Left cardiac atrium (tissue), 4 donors: Measurements from ENCODE around the gene MS4A13. TPM values are rescaled to one million over a fixed set of nuclear protein-coding genes. Genes with fewer than 3 reads are reported as not detected.
"Not testable (repeated sequence)": the region's sequence is repeated elsewhere in the genome, so short reads cannot be mapped to it uniquely, and the experiment has no call there.

Source experiments
- ATAC-seq, 2 donors: fragments of 200-7000 bp; cut with Tn5 transposase; one replicate each; pipeline ENCODE4 v1.9.1; 2020; ENCODE audit warnings: mild to moderate bottlenecking in 2 of 2, moderate library complexity in 2 of 2
- DNase-seq: peaks from one replicate; pipeline ENCODE4 v3.0.0-alpha.2; 2020
- intact Hi-C, 2 donors: fragments of 100-400 bp; cut with DNase I; formaldehyde crosslinking; loops; one replicate each; pipeline versions ENCODE4 v1.14.1 to v1.15.1; 2022 to 2023
- long read RNA-seq: library from polyadenylated mRNA; unstranded; transcript quantifications from one replicate; pipeline ENCODE4 v2.0.0, GENCODE V29; 2021
- total RNA-seq, 2 donors: library from RNA; stranded (reverse); fragmentation: NEBNext Ultra II Directional; extraction: Animal tissue kit (Norgen Biotek cat#: 25700); gene quantifications; one replicate each; pipeline ENCODE4 v1.2.1, GENCODE V29; 2021
- donor health status: DM: no; HTN: yes; CAD: no.
- donor health status: DM: no; HTN: yes; CAD: no; lungs with severe emphysema.
- donor health status: DM: yes; HTN: yes; CAD: no.
- donor health status: Dilated cardiomyopathy.

MS4A13 gene, protein sequence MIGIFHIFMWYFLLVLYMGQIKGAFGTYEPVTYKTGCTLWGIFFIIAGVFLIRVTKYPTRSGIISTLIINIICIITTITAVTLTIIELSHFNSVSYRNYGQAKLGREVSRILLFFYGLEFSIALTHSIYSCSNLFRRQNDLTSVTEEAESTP
- total RNA-seq, result not detected
- long read RNA-seq, result 0 reads

DNA sequence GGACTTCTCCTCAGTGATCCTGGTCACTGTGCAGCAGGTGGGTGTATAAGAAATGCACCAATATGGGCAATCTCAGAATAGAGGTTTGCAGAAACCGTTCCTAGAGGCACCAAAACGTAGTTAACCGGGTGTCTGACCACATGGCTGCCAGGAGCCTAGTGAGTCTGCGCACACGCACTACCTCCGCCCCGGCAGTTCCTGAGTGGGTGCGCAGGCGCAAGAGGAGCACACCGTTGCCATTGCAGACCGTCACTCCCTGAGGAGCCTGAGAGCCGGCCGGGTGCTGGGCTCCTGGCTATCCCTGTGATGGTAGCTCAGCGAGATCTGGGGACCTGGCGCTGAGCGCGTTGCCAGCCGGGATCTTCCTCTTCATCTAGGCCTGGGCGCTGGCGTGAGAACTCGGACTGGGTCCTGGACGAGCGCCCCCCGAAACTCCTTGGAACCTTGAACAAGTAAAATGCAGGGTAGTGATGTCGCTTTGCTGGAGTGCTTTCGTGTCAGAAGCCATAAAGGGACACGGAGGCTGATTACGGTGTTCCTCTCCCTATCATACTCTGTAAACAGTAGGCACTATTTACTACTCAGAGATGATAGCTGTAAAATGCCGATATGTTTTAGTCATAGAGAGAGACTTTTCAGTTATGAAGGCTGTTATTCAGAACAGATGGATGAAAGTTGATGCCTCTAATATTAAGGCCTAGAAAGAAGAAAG lies at the start of gene MS4A13:
MS4A13 (plus strand) TSS at position 249 of the 712 bp plus-strand sequence. CDS start 2,692 bp downstream, outside the sequence.
- intact Hi-C loops, result no loop called here
- ATAC-seq (no peak), DNase-seq (no peak)

DNA sequence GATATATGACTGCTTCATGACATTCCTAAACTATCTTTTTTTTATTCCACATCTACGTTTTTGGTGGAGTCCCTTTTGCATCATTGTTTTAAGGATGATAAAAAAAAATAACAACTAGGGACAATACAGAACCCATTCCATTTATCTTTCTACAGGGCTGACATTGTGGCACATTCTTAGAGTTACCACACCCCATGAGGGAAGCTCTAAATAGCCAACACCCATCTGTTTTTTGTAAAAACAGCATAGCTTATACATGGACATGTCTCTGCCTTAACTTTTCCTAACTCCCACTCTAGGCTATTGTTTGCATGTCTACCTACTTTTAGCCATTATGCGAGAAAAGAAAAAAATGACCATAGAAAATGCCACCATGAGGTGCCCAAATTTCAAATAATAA lies 46.4 kb upstream of the MS4A13 start:
- DNase-seq, result no peak
- ATAC-seq, result no peak
- intact Hi-C loops, result no loop called here

DNA sequence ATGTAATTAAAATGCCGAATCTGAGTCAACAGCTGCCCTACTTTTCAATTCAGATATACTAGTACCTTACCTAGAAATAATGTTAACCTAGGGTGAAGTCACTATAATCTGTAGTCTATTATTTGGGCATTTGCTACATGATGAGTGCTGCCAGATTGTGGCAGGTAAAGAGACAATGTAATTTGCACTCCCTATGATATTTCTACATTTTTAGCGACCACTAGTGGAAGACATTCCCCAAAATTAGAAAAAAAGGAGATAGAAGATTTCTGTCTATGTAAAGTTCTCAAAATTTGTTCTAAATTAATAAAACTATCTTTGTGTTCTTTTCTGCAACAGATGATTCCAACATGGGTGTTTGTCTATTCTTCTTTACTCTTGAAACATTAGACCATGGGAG lies 45.5 kb upstream of the MS4A13 start:
- ATAC-seq (no peak), DNase-seq (no peak)
- intact Hi-C loops, result no loop called here

DNA sequence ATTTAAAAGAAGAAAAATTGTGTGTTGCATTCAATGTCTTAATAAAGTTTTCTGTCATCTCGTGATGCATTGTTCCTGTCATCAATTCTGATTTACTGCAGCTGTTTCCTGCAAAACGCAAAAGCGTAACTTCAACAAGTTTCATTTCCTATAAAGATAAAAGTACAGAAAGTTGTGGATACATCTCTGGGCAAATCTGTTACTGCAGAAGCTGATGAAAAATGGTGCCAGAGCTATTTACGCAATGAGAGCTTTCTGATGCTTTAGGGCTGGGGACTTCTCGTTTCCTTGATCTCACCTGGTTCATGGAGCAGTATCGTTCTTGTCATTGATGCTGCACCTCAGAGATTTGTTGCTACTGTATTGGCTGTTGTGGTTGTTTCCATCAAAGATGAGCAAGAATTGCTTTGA lies 38.2 kb upstream of the MS4A13 start:
- no peak for ATAC-seq
- intact Hi-C loops, result no loop called here
- no peak for DNase-seq

DNA sequence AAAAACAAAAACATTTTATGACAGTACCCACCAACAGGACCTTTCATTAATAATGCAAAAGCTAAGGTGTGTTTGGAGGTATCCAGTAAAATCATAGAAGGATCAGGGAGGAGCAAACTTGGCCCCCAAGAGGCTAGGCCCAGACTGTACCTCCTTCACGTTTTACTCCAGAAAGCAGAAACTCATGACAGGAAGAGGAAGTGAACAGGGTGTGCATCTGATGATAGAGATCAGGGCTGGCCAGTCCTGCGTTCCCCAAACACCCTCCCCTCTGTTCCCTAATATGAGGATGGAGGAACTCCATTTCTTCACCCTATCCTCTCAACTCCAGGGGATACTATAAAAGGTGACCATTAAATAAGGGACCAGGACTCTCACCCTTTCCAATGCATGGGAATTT lies 32.8 kb upstream of the MS4A13 start:
- no peak for DNase-seq
- ATAC-seq, result peak in 1 of 2 donors; percentile 65
- intact Hi-C loops, result no loop called here

DNA sequence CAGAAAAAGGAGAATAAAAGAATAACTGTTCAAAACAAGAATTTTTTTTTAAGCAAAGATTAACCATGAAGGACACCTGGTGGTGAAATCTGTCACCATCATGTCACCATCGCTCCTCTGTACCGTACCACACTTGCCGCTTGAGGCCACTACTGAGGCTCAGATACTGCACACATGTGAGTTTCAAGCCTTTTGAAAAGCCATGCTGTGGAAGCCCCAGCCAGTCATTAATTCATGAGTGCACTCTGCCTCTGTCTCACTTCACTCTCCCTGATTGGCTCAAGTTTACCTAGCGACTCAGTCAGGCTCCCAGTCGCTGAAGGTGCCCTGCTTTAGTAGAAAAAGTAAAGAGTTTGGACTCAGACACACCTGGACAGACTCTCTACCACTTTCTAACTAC lies 29.2 kb upstream of the MS4A13 start:
- DNase-seq (no peak), ATAC-seq (no peak)
- intact Hi-C loops, result no loop called here

DNA sequence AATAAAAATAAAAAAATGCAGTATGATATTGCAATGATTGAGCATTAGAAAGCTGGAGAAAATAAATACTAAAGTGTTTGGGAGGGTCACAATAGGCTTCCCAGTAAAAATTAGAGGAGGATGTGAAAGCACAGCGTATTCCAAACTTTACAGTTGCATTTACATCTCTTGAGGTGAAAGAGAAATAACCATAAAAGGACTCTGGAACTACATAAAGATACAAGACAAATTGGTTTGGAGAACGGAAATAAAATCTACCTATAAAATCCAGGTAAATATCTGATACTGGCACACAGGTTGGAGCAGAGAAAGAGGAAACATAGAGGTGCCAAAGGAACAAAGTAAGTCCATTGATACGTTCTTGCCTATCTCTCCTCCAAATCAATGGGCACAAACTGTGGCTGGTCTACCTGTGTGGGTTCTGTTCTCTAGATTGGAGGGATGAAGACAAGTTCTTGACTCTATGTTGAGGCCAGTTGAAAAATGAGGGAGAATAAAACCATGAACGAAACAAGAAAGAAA lies 22.6 kb upstream of the MS4A13 start, which contains the start of gene MS4A12:
MS4A12 (plus strand) TSS at position 291 of the 522 bp plus-strand sequence. CDS start 4,541 bp downstream, outside the sequence.
- intact Hi-C loops, result no loop called here
- DNase-seq (no peak), ATAC-seq (no peak)

DNA sequence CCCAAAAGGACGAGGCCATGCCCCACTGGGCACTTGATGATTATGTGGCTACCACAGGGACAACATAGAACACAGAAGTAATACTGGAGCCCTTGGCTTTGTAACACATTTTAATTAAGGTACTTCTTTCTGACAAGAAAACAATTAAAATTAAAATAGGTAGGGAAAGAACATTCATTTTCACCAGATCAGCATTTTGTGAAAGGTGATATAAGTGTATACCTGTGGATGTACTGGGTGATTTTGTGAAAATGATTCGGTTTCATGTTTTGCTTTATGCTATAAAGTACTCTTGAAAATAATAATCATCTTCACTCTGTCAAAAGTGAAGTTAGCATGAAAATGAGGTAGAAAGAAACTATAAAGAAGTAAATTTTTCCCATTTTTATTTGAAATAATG lies 21.7 kb upstream of the MS4A13 start:
- ATAC-seq (no peak), DNase-seq (no peak)
- intact Hi-C loops, result no loop called here

DNA sequence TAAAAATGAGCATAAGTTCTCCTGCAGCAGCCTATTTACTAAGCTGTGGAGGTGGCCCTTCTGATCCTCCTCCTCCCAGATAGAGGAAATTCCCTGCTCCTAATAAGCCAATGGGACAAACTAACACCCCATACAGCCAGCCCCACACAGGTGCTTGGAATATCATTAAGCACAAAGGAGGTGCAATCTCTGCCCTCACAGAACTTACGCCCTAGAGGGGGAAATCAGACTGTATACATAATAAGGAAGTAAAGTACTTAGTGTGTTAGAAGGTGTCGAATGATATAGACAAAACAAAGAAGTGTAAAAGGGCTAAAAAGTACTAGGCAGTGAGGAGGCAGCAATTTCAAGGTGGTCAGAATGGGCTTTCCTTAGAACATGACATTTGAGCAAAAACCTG lies 16.8 kb upstream of the MS4A13 start:
- DNase-seq, result no peak
- intact Hi-C loops, result no loop called here
- no peak for ATAC-seq

DNA sequence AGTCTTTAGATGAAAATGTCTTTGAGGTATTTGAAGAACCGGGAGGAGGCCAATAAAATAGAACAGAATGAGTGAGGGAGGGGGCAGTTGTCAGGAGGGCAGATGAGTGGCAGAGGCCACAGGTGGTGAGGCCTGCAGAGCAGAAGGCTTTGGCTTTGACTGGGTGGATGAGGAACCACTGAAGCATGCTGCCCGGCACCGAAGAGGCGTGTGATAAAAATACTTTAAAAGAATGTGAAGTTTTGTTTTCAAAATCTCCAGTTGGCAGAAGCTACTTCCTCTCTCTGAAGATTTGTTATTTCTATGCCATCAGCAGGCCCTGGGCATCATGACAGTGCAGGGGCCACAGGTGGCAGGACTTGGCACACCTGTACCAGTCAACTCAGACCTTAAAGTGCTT lies 16.3 kb upstream of the MS4A13 start:
- no peak for ATAC-seq
- no peak for DNase-seq
- intact Hi-C loops, result no loop called here

DNA sequence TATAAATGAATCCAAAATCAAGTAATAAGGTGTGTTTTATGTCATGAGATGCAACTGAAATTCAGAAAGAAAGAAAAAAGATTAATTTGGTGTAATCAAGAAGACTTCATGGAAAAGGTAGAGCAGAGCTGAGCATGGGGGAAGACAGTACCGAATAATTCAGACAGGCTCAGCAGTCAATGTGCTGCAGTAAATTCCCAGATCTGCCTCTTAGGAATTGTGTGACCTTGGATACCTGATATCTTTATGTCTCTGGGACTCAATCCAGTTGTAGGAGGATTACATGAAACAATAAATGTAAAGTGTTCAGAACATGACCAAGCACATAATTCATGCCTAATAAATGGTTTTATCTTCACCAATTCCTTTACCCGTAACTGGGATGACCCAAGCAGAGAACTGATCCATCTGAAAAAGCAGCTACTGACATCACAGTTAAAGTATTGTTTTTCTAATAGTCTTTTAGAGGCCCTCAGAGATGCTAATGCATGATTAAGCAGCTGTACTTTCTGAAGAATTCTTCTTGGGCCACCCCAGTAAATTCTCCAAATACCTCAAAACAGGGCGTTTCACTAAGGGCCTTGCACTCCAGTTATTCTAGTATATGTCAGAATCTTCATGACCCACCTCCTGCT lies 14.8 kb upstream of the MS4A13 start:
- no peak for DNase-seq
- ATAC-seq, result no peak
- intact Hi-C loops, result no loop called here

DNA sequence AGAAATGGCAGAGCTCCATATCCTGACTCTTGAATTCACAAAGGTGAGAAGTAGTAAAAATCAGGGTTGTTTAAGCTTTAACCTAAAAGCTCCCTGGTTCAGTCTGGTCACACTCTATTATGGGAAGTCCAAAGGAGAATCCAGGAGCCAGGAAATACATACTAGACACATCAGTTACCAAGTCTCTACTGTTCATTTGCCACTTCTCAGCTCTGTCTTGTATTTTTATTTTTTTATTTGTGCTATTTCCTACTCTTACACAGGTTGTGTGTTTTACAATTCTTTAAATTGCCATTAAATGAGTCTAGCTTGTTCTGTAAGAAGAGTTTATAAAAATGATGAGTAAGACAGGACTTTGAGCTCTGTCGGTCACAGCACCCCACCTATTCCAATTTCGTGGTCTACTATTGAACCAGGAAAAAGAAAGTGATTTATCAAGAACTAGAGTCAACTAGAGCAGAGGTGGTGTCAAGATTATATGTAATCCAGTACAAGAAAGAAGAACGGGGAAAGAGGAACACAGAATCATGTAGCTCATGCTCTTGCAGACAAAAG lies 12.9 kb upstream of the MS4A13 start:
- ATAC-seq (no peak), DNase-seq (no peak)
- intact Hi-C loops, result no loop called here

DNA sequence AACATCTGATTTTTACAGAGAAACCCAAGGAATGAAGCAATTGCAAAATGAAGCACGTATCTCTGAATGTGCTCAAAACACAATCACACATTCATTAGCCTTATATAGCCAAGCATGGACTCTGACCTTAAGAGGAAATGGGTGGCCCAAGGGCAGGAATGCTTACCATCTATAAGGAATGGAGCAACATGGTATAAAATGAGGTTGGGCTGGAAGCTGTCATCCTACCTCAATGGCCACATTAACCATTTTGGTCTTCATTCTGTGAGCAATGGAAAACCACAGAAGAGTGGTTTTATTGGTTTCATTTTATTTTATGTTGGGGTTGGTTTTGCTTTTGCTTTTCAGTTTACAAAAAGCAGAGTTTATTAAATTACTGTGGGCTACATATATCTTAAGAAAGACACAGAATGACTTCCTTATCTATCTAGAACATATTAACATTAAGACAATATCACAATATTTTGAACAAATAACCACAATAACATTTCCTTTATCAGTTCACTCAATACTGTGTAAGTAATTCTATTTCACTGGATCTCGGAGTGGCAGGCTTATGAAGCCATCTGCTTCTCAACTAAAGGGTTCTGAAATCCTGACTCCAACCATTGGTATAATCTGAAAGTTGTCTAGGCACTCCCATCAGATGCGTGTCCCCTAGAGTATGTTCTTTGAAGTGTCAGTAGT lies 10.8 kb upstream of the MS4A13 start:
- no peak for DNase-seq
- intact Hi-C loops, result no loop called here
- no peak for ATAC-seq

DNA sequence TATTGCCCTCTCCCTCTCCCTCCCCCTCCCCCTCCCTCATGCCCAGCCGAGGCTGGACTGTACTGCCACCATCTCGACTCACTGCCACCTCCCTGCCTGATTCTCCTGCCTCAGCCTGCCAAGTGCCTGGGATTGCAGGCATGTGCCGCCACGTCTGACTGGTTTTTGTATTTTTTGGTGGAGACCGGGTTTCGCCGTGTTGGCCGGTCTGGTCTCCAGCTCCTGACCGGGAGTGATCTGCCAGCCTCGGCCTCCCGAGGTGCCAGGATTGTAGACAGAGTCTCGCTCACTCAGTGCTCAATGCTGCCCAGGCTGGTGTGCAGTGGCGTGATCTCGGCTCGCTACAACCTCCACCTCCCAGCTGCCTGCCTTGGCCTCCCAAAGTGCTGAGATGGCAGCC lies 5.6 kb upstream of the MS4A13 start:
- ATAC-seq, DNase-seq, intact Hi-C loops: not testable (repeated sequence)

DNA sequence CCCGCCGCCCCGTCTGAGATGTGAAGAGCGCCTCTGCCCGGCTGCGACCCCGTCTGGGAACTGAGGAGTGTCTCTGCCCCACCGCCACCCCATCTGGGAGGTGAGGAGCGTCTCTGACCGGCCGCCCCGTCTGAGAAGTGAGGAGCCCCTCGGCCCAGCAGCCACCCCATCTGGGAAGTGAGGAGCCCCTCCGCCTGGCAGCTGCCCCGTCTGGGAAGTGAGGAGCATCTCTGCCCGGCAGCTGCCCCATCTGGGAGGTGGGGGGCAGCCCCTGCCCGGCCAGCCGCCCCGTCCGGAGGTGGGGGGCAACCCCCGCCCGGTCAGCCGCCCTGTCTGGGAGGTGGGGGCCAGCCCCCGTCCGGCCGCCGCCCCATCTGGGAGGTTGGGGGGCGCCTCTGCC lies 5.0 kb upstream of the MS4A13 start:
- ATAC-seq, intact Hi-C loops, DNase-seq: not testable (repeated sequence)

DNA sequence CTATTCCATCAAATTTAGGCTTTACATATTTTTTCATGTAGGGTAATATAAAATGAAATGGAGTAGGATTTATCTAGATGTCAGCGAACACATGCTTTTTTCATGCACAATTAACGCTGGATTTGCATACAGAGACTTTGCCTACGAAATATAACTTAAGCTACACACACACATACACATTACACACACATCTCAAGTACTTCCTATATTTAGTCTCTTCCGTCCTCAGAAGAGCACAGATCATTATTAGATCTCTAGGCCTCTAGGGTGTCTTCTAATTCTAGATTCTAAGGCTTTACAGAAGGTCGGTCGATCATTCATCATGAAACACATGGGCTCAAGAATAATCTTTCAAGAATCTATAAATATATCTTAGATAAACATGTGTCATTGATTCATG lies 3.8 kb upstream of the MS4A13 start:
- intact Hi-C loops, result no loop called here
- DNase-seq (no peak), ATAC-seq (no peak)

DNA sequence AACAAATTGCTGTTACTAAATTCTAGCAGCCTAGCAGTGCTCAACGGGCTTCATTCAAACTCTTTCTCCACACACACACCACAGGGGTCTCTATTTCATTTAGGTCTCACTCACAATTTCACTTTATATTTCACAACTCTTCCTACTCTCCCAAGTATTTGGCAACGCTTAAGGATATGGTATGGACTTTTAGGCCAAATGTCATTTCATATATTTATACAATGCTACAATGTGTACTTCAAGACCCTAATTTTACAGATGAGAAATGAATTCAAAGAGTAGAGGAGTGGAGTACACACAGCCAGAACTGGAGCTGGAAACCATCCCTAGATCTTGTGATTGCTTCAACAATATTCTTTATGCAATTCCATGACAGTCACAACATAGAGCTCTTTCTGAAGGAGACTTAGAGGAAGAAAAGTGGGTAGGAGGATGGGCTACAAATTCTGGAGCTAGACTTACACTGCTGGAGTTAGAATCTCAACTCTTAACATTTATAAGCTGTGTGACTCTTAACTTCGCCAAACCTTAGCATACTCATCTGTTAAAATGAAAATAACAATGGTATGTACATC lies 2.5 kb upstream of the MS4A13 start:
- no peak for ATAC-seq
- intact Hi-C loops, result no loop called here
- DNase-seq, result no peak

DNA sequence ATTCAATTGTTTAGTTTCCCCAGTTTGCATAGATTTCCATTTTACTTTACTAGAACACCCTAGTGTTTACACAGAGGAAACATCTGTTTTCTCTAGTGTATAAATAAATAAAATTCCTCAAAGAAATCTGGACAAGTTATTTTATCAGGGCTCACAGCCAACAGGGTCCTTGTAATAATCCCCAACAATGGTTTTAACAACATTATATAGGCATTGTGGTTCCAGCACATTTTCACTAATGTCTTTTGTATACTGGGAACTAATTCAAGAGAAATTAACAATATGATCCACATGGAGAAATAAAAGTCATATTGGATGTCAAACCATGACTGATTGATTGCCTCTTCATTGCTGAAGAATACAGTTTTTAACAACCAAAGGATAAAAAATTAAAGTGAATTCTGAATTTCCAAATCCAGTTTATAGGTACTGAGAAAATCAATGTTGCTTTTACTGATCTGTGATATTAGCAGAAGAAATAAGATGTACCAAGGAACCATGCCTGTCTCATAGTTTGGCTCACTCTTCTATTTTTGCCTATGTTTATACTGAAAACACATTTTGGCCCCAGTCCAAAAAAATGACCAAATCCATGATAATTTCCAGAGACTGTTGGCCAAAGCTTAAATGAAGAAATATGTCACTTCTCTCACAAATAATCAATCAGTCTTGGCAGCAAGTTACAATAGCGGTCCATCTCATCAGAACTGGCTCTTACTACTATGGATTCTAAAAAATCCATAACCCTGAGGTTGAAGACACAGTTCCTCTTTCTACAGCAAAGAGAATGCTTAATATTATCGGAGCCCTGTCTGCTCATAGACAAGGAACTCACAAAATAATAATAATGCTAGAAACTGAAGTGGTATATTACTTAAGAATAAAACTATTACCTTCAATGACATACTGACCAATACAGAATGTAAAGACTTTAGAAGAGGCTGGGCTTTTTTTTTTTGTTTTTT lies 1.4 kb upstream of the MS4A13 start:
- ATAC-seq (no peak), DNase-seq (no peak)
- intact Hi-C loops, result no loop called here
